Measurements from ENCODE around the gene MAML3.

Gene MAML3

DNA sequence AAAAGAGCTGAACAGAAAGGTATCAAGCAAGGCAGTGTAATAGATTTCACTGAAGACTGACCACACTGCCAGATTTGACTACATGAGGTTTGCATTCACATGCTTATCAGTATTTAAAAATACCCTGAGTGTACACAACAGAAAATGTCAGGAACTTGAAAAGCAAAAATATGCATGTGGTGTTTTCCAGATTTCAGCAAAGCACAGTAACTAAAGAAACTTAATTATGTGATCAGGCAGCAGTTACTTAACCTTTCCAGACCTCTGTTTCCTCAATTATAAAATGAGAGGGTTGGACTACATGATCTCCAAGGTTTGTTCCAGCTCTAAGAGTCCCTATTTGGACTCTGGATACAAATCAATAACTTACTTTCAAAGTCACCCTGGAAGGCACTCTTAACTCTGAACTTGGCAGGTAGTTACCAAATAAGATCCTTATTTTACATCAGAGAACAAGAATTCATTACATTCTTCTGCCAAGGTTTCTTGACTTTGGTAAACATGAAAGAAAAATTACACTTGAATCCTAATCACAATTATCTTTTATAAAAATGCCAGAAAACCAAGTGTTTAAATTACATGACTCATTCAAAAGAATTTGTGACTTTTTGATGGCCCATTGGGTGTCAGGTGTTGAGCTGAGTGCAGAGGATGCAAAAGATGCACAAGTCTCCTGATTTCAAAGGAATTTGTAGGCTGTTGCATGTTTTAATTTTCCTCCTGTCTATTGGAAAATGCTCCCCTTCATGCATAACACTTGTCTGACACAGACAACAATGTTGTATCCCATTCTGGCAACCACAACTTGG is 246.8 kb downstream of the MAML3 start:
- no peak for TF ChIP-seq CTCF (IDR thresholded peaks at IDR 0.05)

DNA sequence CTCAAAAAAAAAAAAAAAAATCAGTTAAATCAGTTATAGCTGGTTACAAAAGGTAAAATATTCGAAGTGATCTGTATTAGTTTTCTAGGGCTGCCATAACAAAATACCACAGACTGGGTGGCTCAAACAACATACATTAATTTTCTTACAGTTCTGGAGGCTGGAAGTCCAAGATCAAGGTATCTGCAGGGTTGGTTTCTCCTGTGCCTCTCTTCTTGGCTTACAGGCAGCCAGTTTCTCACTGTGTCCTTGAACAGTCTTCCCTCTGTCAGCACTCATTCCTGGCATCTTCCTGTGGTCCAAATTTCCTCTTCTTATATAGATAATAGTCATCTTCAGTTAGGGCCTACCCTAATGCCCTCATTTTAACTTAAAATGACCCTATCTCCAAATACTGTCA is 248.5 kb downstream of the MAML3 start:
- no peak for TF ChIP-seq CTCF (IDR thresholded peaks at IDR 0.05)

DNA sequence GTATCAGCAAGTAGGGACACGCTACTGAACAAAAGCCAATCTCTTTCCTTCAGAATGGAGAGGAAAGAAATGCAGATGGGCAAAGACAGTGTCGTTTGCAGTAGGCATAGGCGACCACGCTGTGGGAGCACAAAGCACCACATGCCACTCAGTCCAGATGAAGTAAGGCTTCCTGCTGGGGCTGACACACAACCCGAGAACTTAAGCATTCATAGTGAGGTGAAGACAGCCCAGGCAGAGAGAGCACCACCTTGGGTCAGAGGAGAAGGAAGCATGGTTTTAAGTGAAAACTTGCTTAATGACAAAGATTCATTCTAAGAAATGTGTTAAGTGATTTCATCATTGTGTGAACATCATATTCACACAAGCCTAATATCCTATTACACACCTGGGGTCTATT is 249.6 kb downstream of the MAML3 start:
- TF ChIP-seq CTCF (IDR thresholded peaks at IDR 0.05) = no peak

- TF ChIP-seq CTCF (IDR thresholded peaks at IDR 0.05) = no peak
Observed at GRCh38 chr4:139903845-139904244, 250.1 kb downstream of the MAML3 start.

- TF ChIP-seq CTCF (IDR thresholded peaks at IDR 0.05) = no peak
Observed at GRCh38 chr4:139902321-139903320, 251.4 kb downstream of the MAML3 start.

GRCh38 chr4:139901531-139902320 is 252.3 kb downstream of the MAML3 start:
- no peak for TF ChIP-seq CTCF (IDR thresholded peaks at IDR 0.05)

DNA sequence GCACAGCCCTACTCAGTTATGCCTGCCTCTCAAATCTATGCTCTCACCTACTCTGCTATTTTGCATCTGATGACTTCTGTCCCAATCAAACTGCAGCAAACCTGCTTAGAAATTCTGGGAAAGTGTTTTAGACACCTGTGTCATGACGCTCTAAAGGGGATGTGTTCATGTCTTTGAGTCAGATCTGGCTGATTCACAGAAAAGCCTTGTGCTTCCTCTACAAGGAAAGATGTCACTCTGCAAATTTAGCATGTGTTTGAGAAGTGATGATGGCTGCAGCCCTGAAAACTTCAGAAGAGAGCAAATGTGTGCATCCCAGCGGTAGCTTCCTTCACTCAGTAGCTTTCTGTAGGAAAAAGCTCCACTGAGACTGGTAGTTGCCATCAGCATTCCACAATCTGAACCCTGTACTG is 253.0 kb downstream of the MAML3 start:
- no peak for TF ChIP-seq CTCF (IDR thresholded peaks at IDR 0.05)

Data from LNCAP (cell line).